Peyer's patch (tissue), 4 donors: ENCODE measurements around the gene OR51A4.
"Not testable (repeated sequence)": the region's sequence is repeated elsewhere in the genome, so short reads cannot be mapped to it uniquely, and the experiment has no call there.

Experiments
- CTCF ChIP-seq, 6 experiments: fragments of 450-650 bp in 4 of 6; fragments of 200-600 bp in 2 of 6; sonication (generic) in 1 of 6; IDR thresholded peaks; one replicate each; pipeline ENCODE4 v1.5.1; 2017 to 2019; ENCODE audit warnings: antibody characterized with exemption in 6 of 6, mild to moderate bottlenecking in 3 of 6, moderate library complexity in 1 of 6
- POLR2A ChIP-seq, 2 donors: fragments of 450-650 bp; IDR thresholded peaks; one replicate each; pipeline ENCODE4 v1.5.1; 2017; ENCODE audit warnings: antibody characterized with exemption in 2 of 2, mild to moderate bottlenecking in 2 of 2, moderate library complexity in 2 of 2

GRCh38 chr11:4955613-4956012 lies 8.2 kb upstream of the OR51A4 start, which contains the start of gene OR51A2:
- TF ChIP-seq CTCF, POLR2A (IDR thresholded peaks at IDR 0.05): not testable (repeated sequence)
